A549 (cell line): ENCODE results near the gene KRTAP5-5.

Source experiments
- CHD2 ChIP-seq: fragments of 150-350 bp; IDR thresholded peaks from 2 replicates; pipeline ENCODE4 v1.6.1; 2014; ENCODE audit warnings: low read length; ENCODE audit not compliant: partially characterized antibody
- CTCF ChIP-seq: fragments of >200 bp; sonication (Bioruptor Twin); formaldehyde crosslinking; IDR thresholded peaks from 3 replicates; pipeline ENCODE4 v1.5.1; 2016
- REST ChIP-seq: fragments of 200-600 bp; sonication (generic); IDR thresholded peaks from 2 replicates; pipeline ENCODE4 v1.6.1; 2016; ENCODE audit warnings: antibody characterized with exemption, mild to moderate bottlenecking, moderate library complexity

- no peak for TF ChIP-seq CHD2
- no peak for TF ChIP-seq CTCF
- no peak for TF ChIP-seq REST
These were observed 30.7 kb downstream of the KRTAP5-5 start for GRCh38 chr11:1660111-1660867.
